ENCODE measurements around the gene OR7C1. TPM values are rescaled to one million over a fixed set of nuclear protein-coding genes. Genes with fewer than 3 reads are reported as not detected.
"Not testable (repeated sequence)": the region's sequence is repeated elsewhere in the genome, so short reads cannot be mapped to it uniquely, and the experiment has no call there.

OR7C1 gene
- total RNA-seq, 1 donor from 2014 or later = 0.18 TPM

DNA sequence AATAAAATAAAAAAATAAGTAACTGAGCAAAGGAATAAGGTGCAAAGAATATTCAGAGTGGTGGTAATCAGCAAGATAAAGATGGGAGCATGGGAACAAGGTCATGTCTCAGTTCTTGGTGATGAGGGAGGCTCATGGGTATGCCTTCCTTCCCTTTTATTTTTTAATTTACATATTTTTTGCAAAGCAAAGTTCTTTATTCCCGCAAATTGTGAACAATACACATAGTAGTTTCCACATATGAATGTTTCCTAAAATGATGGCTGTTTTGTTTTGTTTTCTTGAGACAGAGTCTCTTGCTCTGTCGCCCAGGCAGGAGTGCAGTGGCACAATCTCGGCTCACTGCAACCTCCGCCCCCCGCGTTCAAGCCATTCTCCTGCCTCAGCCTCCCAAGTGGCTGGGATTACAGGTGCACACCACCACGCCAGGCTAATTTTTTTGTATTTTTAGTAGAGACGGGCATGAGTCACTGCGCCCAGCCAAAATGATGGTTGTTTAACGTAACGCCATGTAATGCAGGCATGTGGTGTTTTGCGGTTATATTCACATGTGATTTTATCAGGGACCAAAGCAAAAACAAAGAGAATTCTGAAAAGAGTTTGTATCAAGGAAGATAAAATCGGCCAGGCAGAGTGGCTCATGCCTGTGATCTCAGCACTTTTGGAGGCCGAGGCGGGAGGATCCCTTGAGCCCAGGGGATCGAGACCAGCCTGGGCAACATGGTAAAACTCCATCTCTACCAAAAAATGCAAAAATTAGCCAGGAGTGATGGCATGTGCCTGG, 52.2 kb downstream of the OR7C1 start:
- Histone ChIP-seq H3K4me3 (no peak overlapping the region), H3K4me1 (peaks cover 4% of the 10 kb centered on the region), H3K36me3 (no peaks in the 10 kb centered on the region), H3K9me3 (no peaks in the 10 kb centered on the region), H3K27me3 (ENCODE audit: low read depth) (peaks cover 18% of the 10 kb centered on the region), H3K27ac (peak overlapping the region; percentile 38)
- ATAC-seq = no peak
- intact Hi-C loops (cut with DNase I) = no loop called here
- DNase-seq = no peak
- TF ChIP-seq, protein P1, sequence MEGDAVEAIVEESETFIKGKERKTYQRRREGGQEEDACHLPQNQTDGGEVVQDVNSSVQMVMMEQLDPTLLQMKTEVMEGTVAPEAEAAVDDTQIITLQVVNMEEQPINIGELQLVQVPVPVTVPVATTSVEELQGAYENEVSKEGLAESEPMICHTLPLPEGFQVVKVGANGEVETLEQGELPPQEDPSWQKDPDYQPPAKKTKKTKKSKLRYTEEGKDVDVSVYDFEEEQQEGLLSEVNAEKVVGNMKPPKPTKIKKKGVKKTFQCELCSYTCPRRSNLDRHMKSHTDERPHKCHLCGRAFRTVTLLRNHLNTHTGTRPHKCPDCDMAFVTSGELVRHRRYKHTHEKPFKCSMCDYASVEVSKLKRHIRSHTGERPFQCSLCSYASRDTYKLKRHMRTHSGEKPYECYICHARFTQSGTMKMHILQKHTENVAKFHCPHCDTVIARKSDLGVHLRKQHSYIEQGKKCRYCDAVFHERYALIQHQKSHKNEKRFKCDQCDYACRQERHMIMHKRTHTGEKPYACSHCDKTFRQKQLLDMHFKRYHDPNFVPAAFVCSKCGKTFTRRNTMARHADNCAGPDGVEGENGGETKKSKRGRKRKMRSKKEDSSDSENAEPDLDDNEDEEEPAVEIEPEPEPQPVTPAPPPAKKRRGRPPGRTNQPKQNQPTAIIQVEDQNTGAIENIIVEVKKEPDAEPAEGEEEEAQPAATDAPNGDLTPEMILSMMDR (IDR thresholded peaks at IDR 0.05) = no peak

DNA sequence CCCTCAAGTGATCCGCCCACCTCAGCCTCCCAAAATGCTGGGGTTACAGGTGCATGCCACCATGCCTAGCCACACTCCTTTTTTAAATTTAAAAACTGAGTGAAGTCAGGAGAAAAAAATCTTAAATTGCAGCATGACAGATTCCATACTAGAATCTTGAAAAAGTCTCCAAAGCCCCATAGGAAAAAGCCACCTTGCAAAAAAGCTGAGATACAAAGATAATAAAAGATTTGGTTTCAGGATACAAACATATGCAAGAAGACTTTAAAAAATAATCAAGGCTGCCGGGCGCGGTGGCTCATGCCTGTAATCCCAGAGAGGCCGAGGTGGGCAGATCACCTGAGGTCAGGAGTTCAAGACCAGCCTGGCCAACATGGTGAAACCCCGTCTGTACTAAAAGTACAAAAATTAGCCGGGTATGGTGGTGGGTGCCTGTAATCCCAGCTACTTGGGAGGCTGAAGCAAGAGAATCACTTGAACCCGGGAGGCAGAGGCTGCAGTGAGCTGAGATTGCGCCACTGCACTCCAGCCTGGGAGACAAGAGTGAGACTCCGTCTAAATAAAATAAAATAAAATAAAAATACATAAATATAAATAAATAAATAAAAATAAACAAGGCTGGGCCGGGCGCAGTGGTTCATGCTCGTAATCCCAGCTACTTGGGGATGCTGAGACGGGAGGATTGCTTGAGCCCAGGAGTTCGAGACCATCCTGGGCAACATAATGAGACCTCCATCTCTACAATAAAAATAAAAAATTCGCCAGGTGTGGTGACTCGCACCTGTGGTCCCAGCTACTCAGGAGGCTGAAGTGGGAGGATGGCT, 53.1 kb downstream of the OR7C1 start:
- H3K27me3 ChIP-seq (ENCODE audit: low read depth) = peaks cover 22% of the 10 kb centered on the region
- H3K9me3 ChIP-seq; H3K27ac ChIP-seq; H3K4me3 ChIP-seq; intact Hi-C loops (cut with DNase I); ATAC-seq; H3K36me3 ChIP-seq; H3K4me1 ChIP-seq; DNase-seq: not testable (repeated sequence)

GRCh38 chr19:14780622-14781225, 54.3 kb downstream of the OR7C1 start:
- DNase-seq; H3K36me3 ChIP-seq; ATAC-seq; H3K9me3 ChIP-seq; H3K27ac ChIP-seq; H3K4me1 ChIP-seq; intact Hi-C loops (cut with DNase I); H3K4me3 ChIP-seq: not testable (repeated sequence)
- H3K27me3 ChIP-seq (ENCODE audit: low read depth) = peaks cover 19% of the 10 kb centered on the region

DNA sequence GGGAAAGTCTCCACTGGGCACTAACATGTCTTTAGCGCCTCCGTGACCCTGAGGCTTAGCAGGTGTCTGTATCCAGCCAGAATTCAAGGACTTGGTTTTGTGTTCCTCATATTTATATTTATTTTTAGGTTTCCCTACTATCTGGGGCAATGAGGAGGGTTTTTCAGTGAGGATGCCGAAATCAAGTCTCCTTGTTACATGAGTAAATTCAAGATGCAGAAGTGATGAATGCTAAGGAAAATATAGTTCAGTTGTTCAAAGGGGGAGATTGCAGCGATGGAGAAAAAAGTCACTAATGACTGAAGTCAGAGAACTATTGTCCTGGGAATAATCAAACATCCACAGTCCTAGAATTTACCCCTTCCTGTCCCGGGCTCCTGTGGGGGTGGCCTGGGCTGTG, 55.8 kb downstream of the OR7C1 start:
- Histone ChIP-seq H3K27ac (no peak overlapping the region), H3K4me3 (no peak overlapping the region), H3K4me1 (no peaks in the 10 kb centered on the region), H3K27me3 (ENCODE audit: low read depth) (peaks cover 29% of the 10 kb centered on the region), H3K36me3 (no peaks in the 10 kb centered on the region), H3K9me3 (no peaks in the 10 kb centered on the region)
- intact Hi-C loops (cut with DNase I) = no loop called here
- no peak for DNase-seq
- ATAC-seq = no peak
- TF ChIP-seq, protein P1 (IDR thresholded peaks at IDR 0.05) = no peak

DNA sequence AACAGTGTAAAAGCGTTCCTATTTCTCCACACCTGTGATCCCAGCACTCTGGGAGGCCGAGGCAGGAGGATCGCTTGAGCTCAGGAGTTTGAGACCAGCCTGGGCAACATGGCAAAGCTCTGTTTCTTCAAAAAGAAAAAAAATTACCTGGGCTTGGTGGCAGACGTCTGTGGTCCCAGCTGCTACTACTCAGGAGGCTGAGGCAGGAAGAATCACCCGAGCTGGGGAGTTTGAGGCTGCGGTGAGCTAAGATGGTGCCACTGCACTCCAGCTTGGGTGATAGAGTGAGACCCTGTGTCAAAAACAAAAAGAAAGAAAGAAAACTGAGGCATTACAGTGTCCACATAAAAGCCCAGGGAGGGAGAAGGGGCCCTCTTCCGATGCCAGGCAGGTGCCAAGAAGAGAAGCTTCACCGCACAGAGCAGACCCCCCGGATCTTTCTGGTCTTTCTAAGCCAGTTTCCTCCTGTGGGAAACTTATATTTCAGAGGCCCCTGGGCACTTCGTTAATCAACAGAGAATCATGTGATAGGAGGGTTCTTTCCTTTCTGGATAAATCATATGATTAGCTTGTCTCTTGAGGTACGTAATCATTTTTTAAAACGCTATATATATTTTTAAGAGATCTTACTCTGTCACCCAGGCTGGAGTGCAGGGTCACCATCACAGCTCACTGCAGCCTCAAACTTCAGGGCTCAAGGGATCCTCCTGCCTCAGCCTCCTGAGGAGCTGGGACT, 56.7 kb downstream of the OR7C1 start, which contains the start of gene ADGRE2:
Gene ADGRE2, minus strand, starts transcription at position 451 of the 736 bp plus-strand sequence. CDS start 1,804 bp downstream, outside the sequence.
- intact Hi-C loops (cut with DNase I); DNase-seq; H3K27ac ChIP-seq; H3K9me3 ChIP-seq; H3K4me3 ChIP-seq; H3K4me1 ChIP-seq; H3K36me3 ChIP-seq; ATAC-seq: not testable (repeated sequence)
- peaks cover 29% of the 10 kb centered on the region for H3K27me3 ChIP-seq (ENCODE audit: low read depth)

DNA sequence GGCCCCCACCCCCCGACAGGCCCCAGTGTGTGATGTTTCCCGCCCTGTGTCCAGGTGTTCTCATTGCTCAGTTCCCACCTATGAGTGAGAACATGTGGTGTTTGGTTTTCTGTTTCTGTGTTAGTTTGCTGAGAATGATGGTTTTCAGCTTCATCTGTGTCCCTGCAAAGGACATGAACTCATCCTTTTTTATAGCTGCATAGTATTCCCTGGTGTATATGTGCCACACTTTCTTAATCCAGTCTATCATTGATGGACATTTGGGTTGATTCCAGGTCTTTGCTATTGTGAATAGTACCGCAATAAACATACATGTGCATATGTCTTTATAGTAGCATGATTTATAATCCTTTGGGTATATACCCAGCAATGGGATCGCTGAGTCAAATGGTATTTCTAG, 57.3 kb downstream of the OR7C1 start:
- H3K4me3 ChIP-seq; ATAC-seq; H3K9me3 ChIP-seq; H3K4me1 ChIP-seq; intact Hi-C loops (cut with DNase I); DNase-seq; H3K27ac ChIP-seq; H3K36me3 ChIP-seq: not testable (repeated sequence)
- H3K27me3 ChIP-seq (ENCODE audit: low read depth) = peaks cover 29% of the 10 kb centered on the region
